HL-60 (cell line): ENCODE data around the gene CALML6.

Source experiments
- GABPA ChIP-seq: IDR thresholded peaks from 2 replicates; pipeline ENCODE4 v1.6.1; 2012; ENCODE audit warnings: low read depth
- POLR2AphosphoS5 ChIP-seq: IDR thresholded peaks from 2 replicates; pipeline ENCODE4 v1.6.1; 2012; ENCODE audit warnings: low read depth
- REST ChIP-seq: IDR thresholded peaks from 2 replicates; pipeline ENCODE4 v1.6.1; 2012; ENCODE audit warnings: low read depth; ENCODE audit not compliant: insufficient replicate concordance
- SPI1 ChIP-seq: IDR thresholded peaks from 2 replicates; pipeline ENCODE4 v1.6.1; 2012; ENCODE audit warnings: low read depth, mild to moderate bottlenecking, borderline replicate concordance
- TF ChIP-seq, protein P1 (sequence below): IDR thresholded peaks from one replicate; pipeline ENCODE4 v1.5.1; 2011; ENCODE audit warnings: low read length, control low read depth, inconsistent platforms; ENCODE audit not compliant: insufficient read depth

- no peak for TF ChIP-seq POLR2AphosphoS5
- TF ChIP-seq, protein P1, sequence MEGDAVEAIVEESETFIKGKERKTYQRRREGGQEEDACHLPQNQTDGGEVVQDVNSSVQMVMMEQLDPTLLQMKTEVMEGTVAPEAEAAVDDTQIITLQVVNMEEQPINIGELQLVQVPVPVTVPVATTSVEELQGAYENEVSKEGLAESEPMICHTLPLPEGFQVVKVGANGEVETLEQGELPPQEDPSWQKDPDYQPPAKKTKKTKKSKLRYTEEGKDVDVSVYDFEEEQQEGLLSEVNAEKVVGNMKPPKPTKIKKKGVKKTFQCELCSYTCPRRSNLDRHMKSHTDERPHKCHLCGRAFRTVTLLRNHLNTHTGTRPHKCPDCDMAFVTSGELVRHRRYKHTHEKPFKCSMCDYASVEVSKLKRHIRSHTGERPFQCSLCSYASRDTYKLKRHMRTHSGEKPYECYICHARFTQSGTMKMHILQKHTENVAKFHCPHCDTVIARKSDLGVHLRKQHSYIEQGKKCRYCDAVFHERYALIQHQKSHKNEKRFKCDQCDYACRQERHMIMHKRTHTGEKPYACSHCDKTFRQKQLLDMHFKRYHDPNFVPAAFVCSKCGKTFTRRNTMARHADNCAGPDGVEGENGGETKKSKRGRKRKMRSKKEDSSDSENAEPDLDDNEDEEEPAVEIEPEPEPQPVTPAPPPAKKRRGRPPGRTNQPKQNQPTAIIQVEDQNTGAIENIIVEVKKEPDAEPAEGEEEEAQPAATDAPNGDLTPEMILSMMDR = no peak
- TF ChIP-seq GABPA = no peak
- no peak for TF ChIP-seq SPI1
- no peak for TF ChIP-seq REST
These were observed 40.6 kb downstream of the CALML6 start for GRCh38 chr1:1955621-1956094.
